PC-9 (cell line): ENCODE measurements around the gene CD300C. TPM values are rescaled to one million over a fixed set of nuclear protein-coding genes. Genes with fewer than 3 reads are reported as not detected.

Source experiments
- BruUV-seq: library from RNA; stranded (reverse); fragments of 400-500 nt; replicated peaks from 2 replicates; lab custom pipeline; 2021; lab: Mats Ljungman, UMichigan
- CTCF ChIA-PET: fragments of 300-600 bp; sonication (Branson Sonifier 250); formaldehyde crosslinking; loops from one replicate; lab custom pipeline; 2022; ENCODE audit warnings: antibody characterized with exemption; lab: Charles Lee
- POLR2A ChIA-PET: fragments of 300-600 bp; sonication (Branson Sonifier 250); formaldehyde crosslinking; loops from one replicate; lab custom pipeline; 2022; ENCODE audit warnings: antibody characterized with exemption; ENCODE audit not compliant: unreplicated experiment; lab: Charles Lee
- DNase-seq, 2 experiments: peaks; one replicate each; pipeline versions ENCODE4 v3.0.0 to v3.0.0-alpha.2; 2015 to 2022; ENCODE audit warnings: mixed read lengths in 1 of 2
- H2AFZ ChIP-seq: fragments of 200-600 bp; sonication (generic); 2 replicates; pipeline ENCODE4 v1.8.1; 2017; ENCODE audit warnings: antibody characterized with exemption
- H3F3A ChIP-seq: fragments of 200-600 bp; sonication (generic); 2 replicates; pipeline ENCODE4 v1.8.1; 2017; ENCODE audit warnings: antibody characterized with exemption, mild to moderate bottlenecking, low read depth; ENCODE audit not compliant: insufficient read depth
- H3K27ac ChIP-seq: fragments of 200-600 bp; sonication (generic); 2 replicates; pipeline ENCODE4 v1.6.1; 2016; ENCODE audit warnings: mixed run types
- H3K27me3 ChIP-seq: fragments of 200-600 bp; sonication (generic); 2 replicates; pipeline ENCODE4 v1.6.1; 2016; ENCODE audit warnings: low read depth, mixed run types; ENCODE audit not compliant: insufficient read depth
- H3K36me3 ChIP-seq: fragments of 200-600 bp; sonication (generic); 2 replicates; pipeline ENCODE4 v1.6.1; 2016; ENCODE audit warnings: low read depth, mixed run types
- H3K4me1 ChIP-seq: fragments of 200-600 bp; sonication (generic); replicated peaks from 2 replicates; pipeline ENCODE4 v1.6.1; 2016; ENCODE audit warnings: mixed run types; ENCODE audit not compliant: insufficient read depth
- H3K4me2 ChIP-seq: fragments of 200-600 bp; sonication (generic); 2 replicates; pipeline ENCODE4 v1.6.1; 2017; ENCODE audit warnings: mixed run types
- H3K4me3 ChIP-seq: fragments of 200-600 bp; sonication (generic); 2 replicates; pipeline ENCODE4 v1.6.1; 2016; ENCODE audit warnings: mixed run types
- H3K79me2 ChIP-seq: fragments of 200-600 bp; sonication (generic); 2 replicates; pipeline ENCODE4 v1.6.1; 2017; ENCODE audit warnings: low read depth, mixed run types
- H3K9me2 ChIP-seq: fragments of 200-600 bp; sonication (generic); 2 replicates; pipeline ENCODE4 v1.8.1; 2017; ENCODE audit warnings: mild to moderate bottlenecking; ENCODE audit not compliant: insufficient read depth
- H3K9me3 ChIP-seq: fragments of 200-600 bp; sonication (generic); 2 replicates; pipeline ENCODE4 v1.8.1; 2016; ENCODE audit warnings: low read depth; ENCODE audit not compliant: insufficient read depth
- H4K20me1 ChIP-seq: fragments of 200-600 bp; sonication (generic); 2 replicates; pipeline ENCODE4 v1.8.1; 2017; ENCODE audit not compliant: insufficient read depth
- CTCF ChIP-seq: fragments of 200-600 bp; sonication (generic); conservative IDR thresholded peaks from 2 replicates; pipeline ENCODE4 v1.6.1; 2017; ENCODE audit warnings: mixed run types, antibody characterized with exemption, mild to moderate bottlenecking, moderate library complexity
- EZH2 ChIP-seq: fragments of 200-600 bp; sonication (generic); IDR thresholded peaks from 2 replicates; pipeline ENCODE4 v1.8.0; 2017; ENCODE audit warnings: antibody characterized with exemption, low read depth
- intact Hi-C: fragments of 100-400 bp; cut with micrococcal nuclease; formaldehyde crosslinking; loops from one replicate; pipeline ENCODE4 v1.10.0; 2022; ENCODE audit not compliant: unreplicated experiment
- total RNA-seq: library from RNA; stranded (reverse); gene quantifications from 2 replicates; pipeline ENCODE4 v1.2.3, GENCODE V29; 2021

Gene CD300C
- total RNA-seq, 1 experiment from 2014 or later = not detected

GRCh38 chr17:74531231-74531761, 14.6 kb downstream of the CD300C start, which contains the start of gene CD300LB:
TSS of gene CD300LB (minus strand) at chr17:74531475. CDS start at chr17:74531350, 125 bp downstream.
- peaks cover 95% of the 10 kb centered on the region for H3K27me3 ChIP-seq
- no peak within 1 kb of the TSS for H3K4me2 ChIP-seq
- POLR2A ChIA-PET = no interaction called here
- no peaks in the 10 kb centered on the region for H3K4me1 ChIP-seq
- H3K27ac ChIP-seq = no peak within 1 kb of the TSS
- TF ChIP-seq CTCF (no peak), EZH2 (no peak)
- no peaks in the 10 kb centered on the region for H3K79me2 ChIP-seq
- H4K20me1 ChIP-seq = no peaks in the 10 kb centered on the region
- H3K9me2 ChIP-seq = no peaks in the 10 kb centered on the region
- H3K36me3 ChIP-seq = no peaks in the 10 kb centered on the region
- no peaks in the 10 kb centered on the region for H3K9me3 ChIP-seq
- CTCF ChIA-PET = no interaction called here
- H2AFZ ChIP-seq = no peak within 1 kb of the TSS
- BruUV-seq = no TSS peak
- intact Hi-C loops = no loop called here
- H3F3A ChIP-seq = no peaks in the 10 kb centered on the region
- DNase-seq = no peak
- no peak within 1 kb of the TSS for H3K4me3 ChIP-seq

- Histone ChIP-seq H3K27me3 (peaks cover 96% of the 10 kb centered on the region), H3K9me2 (no peaks in the 10 kb centered on the region), H4K20me1 (no peaks in the 10 kb centered on the region), H3K4me1 (no peaks in the 10 kb centered on the region), H2AFZ (no peak overlapping the region), H3K36me3 (no peaks in the 10 kb centered on the region), H3K4me2 (no peak overlapping the region), H3K79me2 (no peaks in the 10 kb centered on the region), H3K4me3 (no peak overlapping the region), H3K27ac (no peak overlapping the region), H3F3A (no peaks in the 10 kb centered on the region), H3K9me3 (no peaks in the 10 kb centered on the region)
- no TSS peak for BruUV-seq
- intact Hi-C loops = no loop called here
- no peak for DNase-seq
- CTCF ChIA-PET = no interaction called here
- TF ChIP-seq CTCF = no peak
- no peak for TF ChIP-seq EZH2
- POLR2A ChIA-PET = no interaction called here
Measured at GRCh38 chr17:74530831-74531150, 15.1 kb downstream of the CD300C start.

- Histone ChIP-seq H2AFZ (no peak overlapping the region), H3K79me2 (no peaks in the 10 kb centered on the region), H3K9me3 (no peaks in the 10 kb centered on the region), H3K9me2 (no peaks in the 10 kb centered on the region), H3K4me3 (no peak overlapping the region), H3K27ac (no peak overlapping the region), H3F3A (no peaks in the 10 kb centered on the region), H3K36me3 (no peaks in the 10 kb centered on the region), H3K4me1 (no peaks in the 10 kb centered on the region), H4K20me1 (no peaks in the 10 kb centered on the region), H3K4me2 (no peak overlapping the region), H3K27me3 (peaks cover 96% of the 10 kb centered on the region)
- no peak for DNase-seq
- ChIA-PET POLR2A (no interaction called here), CTCF (no interaction called here)
- no peak for TF ChIP-seq EZH2
- no peak for TF ChIP-seq CTCF
- intact Hi-C loops = no loop called here
- BruUV-seq = no TSS peak
Measured at GRCh38 chr17:74529243-74529642, 16.7 kb downstream of the CD300C start.
